Heart left ventricle (tissue), 16 donors: ENCODE results near the gene PPFIBP1. TPM values are rescaled to one million over a fixed set of nuclear protein-coding genes. Genes with fewer than 3 reads are reported as not detected.

Source experiments
- ATAC-seq, 4 donors: fragments of 200-7000 bp; cut with Tn5 transposase; one replicate each; pipeline ENCODE4 v1.9.1; 2020 to 2022; ENCODE audit warnings: moderate library complexity in 4 of 4, mild to moderate bottlenecking in 3 of 4, moderate number of reproducible peaks in 1 of 4
- DNase-seq, 5 donors: peaks; one replicate each; pipeline ENCODE4 v3.0.0-alpha.2; 2020
- H3K27ac ChIP-seq, 12 donors: fragments of 200-600 bp; sonication (generic) in 4 of 12; one replicate each; pipeline versions ENCODE4 v1.5.0 to v1.8.0; 2016 to 2022; ENCODE audit warnings: mild to moderate bottlenecking in 2 of 12
- H3K27me3 ChIP-seq, 9 donors: fragments of 200-600 bp; sonication (generic) in 2 of 9; one replicate each; pipeline versions ENCODE4 v1.5.1 to v1.8.0; 2016 to 2022; ENCODE audit warnings: mild to moderate bottlenecking in 3 of 9
- H3K36me3 ChIP-seq, 9 donors: fragments of 200-600 bp; sonication (generic) in 2 of 9; one replicate each; pipeline versions ENCODE4 v1.5.0 to v1.8.0; 2018 to 2022; ENCODE audit warnings: mild to moderate bottlenecking in 2 of 9
- H3K4me1 ChIP-seq, 12 donors: fragments of 200-600 bp; sonication (generic) in 4 of 12; one replicate each; pipeline versions ENCODE4 v1.5.0 to v1.8.0; 2016 to 2022; ENCODE audit warnings: mild to moderate bottlenecking in 3 of 12
- H3K4me3 ChIP-seq, 12 donors: fragments of 200-600 bp; sonication (generic) in 4 of 12; one replicate each; pipeline versions ENCODE4 v1.5.0 to v1.8.0; 2017 to 2022; ENCODE audit warnings: mild to moderate bottlenecking in 9 of 12, moderate library complexity in 4 of 12
- H3K9me3 ChIP-seq, 12 donors: fragments of 200-600 bp; sonication (generic) in 4 of 12; one replicate each; pipeline versions ENCODE4 v1.5.0 to v1.8.0; 2016 to 2022; ENCODE audit warnings: mild to moderate bottlenecking in 1 of 12
- POLR2A ChIP-seq, 2 donors: fragments of 450-650 bp; IDR thresholded peaks; one replicate each; pipeline ENCODE4 v1.6.1; 2017; ENCODE audit warnings: antibody characterized with exemption in 2 of 2, mild to moderate bottlenecking in 2 of 2, moderate library complexity in 2 of 2
- WGBS, 4 donors: extraction: QIAGEN DNeasy Blood & Tissue Kit in 2 of 4; methylation state at CpG; one replicate each; pipeline versions ENCODE4 v1.1.5 to v1.1.7; 2013 to 2018; 5-methylcytosine and 5-hydroxymethylcytosine counted together
- intact Hi-C, 10 donors: fragments of 100-400 bp; cut with DNase I; formaldehyde crosslinking; loops; one replicate each; pipeline versions ENCODE4 v1.11.1 to v1.14.2; 2022
- polyA plus RNA-seq, 2 donors: library from polyadenylated mRNA; stranded (reverse); fragments of 200-250 nt; gene quantifications; one replicate each; pipeline ENCODE4 v1.2.3, GENCODE V29; 2013
- total RNA-seq, 9 donors: library from RNA; depleted of rRNA in 2 of 9; stranded (reverse); fragments of >200 nt in 2 of 9; fragmentation: NEBNext Ultra II Directional in 3 of 9; extraction: Animal tissue kit (Norgen Biotek cat#: 25700) in 3 of 9; gene quantifications; one replicate each; pipeline versions ENCODE4 v1.1.0 to v1.2.4, GENCODE V29; 2016 to 2023
- TF ChIP-seq, protein P1 (sequence below), 12 donors: fragments of 200-600 bp; sonication (generic) in 4 of 12; IDR thresholded peaks; one replicate each; pipeline versions ENCODE4 v1.5.0 to v1.8.0; 2018 to 2022; ENCODE audit warnings: antibody characterized with exemption in 12 of 12, mild to moderate bottlenecking in 5 of 12
- donor health status: ischemic (EF 13 %, LVEDD 7.1; RV severe dilation, severe dysfunction).
- donor health status: healthy with polysubstance abuse.
- donor health status: DM: no; HTN: yes; CAD: no.
- donor health status: DM: no; HTN: no; CAD: no.
- donor health status: ischemic (EF 25% LVEDD 6.9; RV normal size, moderate dysfunction).
- donor health status: ischemic (EF 25% LVEDD 5.7; RV mildly dilated, moderate dysfunction).
- donor health status: healthy.
- donor health status: DM: yes; HTN: yes; CAD: no.
- donor health status: ischemic (EF 35%, LVEDD 5.7; RV mildly dilated, moderate dysfunction).
- donor health status: nonischemic (EF 11% LVEDD 7.7; RV severe dilation, severe dysfunction).
- donor health status: DM: yes; HTN: yes; CAD: no.
- donor health status: PGD.
- donor health status: ischemic (EF 29% LVEDD 5.4; RV normal size, mild dysfunction).
- donor health status: nonischemic (EF 23%, LVEDD 6.1; RV moderate dilation, normal function).

The PPFIBP1 gene
- total and polyA plus RNA-seq, 11 donors, result 48.7 to 413 (median 265) TPM

GRCh38 chr12:27548301-27549199, 24.5 kb downstream of the PPFIBP1 start:
- Histone ChIP-seq H3K4me1 (peaks cover 10 to 86% (median 75%) of the 10 kb centered on the region in 12 donors), H3K9me3 (no peaks in the 10 kb centered on the region), H3K4me3 (peak overlapping the region in 2 of 12 donors; percentile 3 to 22), H3K36me3 (no peaks in the 10 kb centered on the region), H3K27ac (peak overlapping the region in 11 of 12 donors; percentile 81 to 94 (median 87)), H3K27me3 (no peaks in the 10 kb centered on the region)
- TF ChIP-seq, protein P1, sequence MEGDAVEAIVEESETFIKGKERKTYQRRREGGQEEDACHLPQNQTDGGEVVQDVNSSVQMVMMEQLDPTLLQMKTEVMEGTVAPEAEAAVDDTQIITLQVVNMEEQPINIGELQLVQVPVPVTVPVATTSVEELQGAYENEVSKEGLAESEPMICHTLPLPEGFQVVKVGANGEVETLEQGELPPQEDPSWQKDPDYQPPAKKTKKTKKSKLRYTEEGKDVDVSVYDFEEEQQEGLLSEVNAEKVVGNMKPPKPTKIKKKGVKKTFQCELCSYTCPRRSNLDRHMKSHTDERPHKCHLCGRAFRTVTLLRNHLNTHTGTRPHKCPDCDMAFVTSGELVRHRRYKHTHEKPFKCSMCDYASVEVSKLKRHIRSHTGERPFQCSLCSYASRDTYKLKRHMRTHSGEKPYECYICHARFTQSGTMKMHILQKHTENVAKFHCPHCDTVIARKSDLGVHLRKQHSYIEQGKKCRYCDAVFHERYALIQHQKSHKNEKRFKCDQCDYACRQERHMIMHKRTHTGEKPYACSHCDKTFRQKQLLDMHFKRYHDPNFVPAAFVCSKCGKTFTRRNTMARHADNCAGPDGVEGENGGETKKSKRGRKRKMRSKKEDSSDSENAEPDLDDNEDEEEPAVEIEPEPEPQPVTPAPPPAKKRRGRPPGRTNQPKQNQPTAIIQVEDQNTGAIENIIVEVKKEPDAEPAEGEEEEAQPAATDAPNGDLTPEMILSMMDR (IDR thresholded peaks at IDR 0.05), result no peak
- TF ChIP-seq POLR2A (IDR thresholded peaks at IDR 0.05), result no peak
- intact Hi-C loops, result no loop called here
- 82 to 89% (median 87%) methylated on average over 8 of the region's 8 CpGs for WGBS, 4 donors
- ATAC-seq, result no peak
- DNase-seq, result no peak

DNA sequence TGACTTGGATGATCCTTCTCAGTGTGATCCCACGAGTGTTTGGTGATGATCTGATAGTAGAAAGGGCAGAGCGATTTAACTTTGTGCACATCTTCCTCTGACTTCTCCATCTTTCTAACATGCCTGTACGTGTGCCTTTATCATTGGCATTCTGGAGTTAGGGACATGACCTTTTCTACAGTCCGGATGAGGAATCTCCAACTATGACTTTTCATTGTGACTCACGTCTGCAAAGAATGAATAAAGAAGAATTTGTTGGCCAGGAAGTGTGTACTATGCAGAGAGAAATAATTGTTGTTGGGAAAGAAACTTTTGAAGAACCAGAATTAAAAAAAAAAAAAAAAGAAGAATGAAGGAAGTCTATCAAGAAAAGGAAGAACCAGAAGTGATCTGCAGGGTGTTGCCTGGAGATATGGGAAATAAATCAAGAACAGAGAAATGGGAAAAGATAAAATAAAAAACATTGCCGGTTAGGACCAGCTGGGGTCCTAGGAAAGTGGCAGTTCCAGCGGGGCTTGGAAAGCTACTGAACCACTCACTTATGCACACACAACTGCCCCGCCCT, 25.3 kb downstream of the PPFIBP1 start:
- ATAC-seq, result peak; percentile 21 to 68 (median 42)
- H3K4me1 ChIP-seq, result peaks cover 15 to 93% (median 83%) of the 10 kb centered on the region in 12 donors
- intact Hi-C loops, result no loop called here

GRCh38 chr12:27549801-27550652, 26.0 kb downstream of the PPFIBP1 start:
- no peak for TF ChIP-seq POLR2A (IDR thresholded peaks at IDR 0.05)
- TF ChIP-seq, protein P1 (IDR thresholded peaks at IDR 0.05), result no peak
- no peaks in the 10 kb centered on the region for H3K9me3 ChIP-seq
- ATAC-seq, result peak; percentile 81 to 90 (median 89)
- H3K4me1 ChIP-seq, result peaks cover 17 to 100% (median 89%) of the 10 kb centered on the region in 12 donors
- no peaks in the 10 kb centered on the region for H3K36me3 ChIP-seq
- 12 to 19% (median 13%) methylated on average over 12 of the region's 12 CpGs for WGBS, 4 donors
- DNase-seq, result peak; percentile 85 to 91 (median 88)
- H3K27me3 ChIP-seq, result no peaks in the 10 kb centered on the region
- peak overlapping the region; percentile 68 to 94 (median 87) for H3K27ac ChIP-seq
- H3K4me3 ChIP-seq, result peak overlapping the region in 8 of 12 donors; percentile 3 to 28 (median 18)
- intact Hi-C loops, result loop anchor here in 1 of 10 donors (5.0 kb wide), 1 partner anchor 47 kb away; no protein-coding TSS in a partner anchor

More for the DNA sequence above, 25.3 kb downstream of the PPFIBP1 start:
- no peak for DNase-seq
- peak overlapping the region; percentile 68 to 94 (median 87) for H3K27ac ChIP-seq
- peak overlapping the region in 8 of 12 donors; percentile 3 to 28 (median 18) for H3K4me3 ChIP-seq
- H3K27me3 ChIP-seq, result no peaks in the 10 kb centered on the region
- no peaks in the 10 kb centered on the region for H3K9me3 ChIP-seq
- no peaks in the 10 kb centered on the region for H3K36me3 ChIP-seq
- TF ChIP-seq POLR2A (IDR thresholded peaks at IDR 0.05), result no peak
- TF ChIP-seq, protein P1 (IDR thresholded peaks at IDR 0.05), result no peak
- WGBS, 4 donors, result 17 to 25% (median 20%) methylated on average over 8 of the region's 8 CpGs
